Effector CD8-positive, alpha-beta T cell (primary cell): ENCODE measurements around the gene GSPT1.
"Not testable (repeated sequence)": the region's sequence is repeated elsewhere in the genome, so short reads cannot be mapped to it uniquely, and the experiment has no call there.

Experiments
- DNase-seq: peaks from one replicate; lab custom pipeline; 2025; lab: John Stamatoyannopoulos, UW
- total RNA-seq, 4 experiments: gene quantifications; one replicate each; lab custom pipeline; 2026; lab: John Stamatoyannopoulos, UW

GSPT1 gene
- total RNA-seq, result 149 to 258 (median 180) reads per million in 4 experiments

- peak; percentile 97 for DNase-seq
Measured at GRCh38 chr16:11915644-11916523, at the start of gene GSPT1. TSS of gene GSPT1 (minus strand) at chr16:11915956. CDS start at chr16:11915720, 236 bp downstream.

GRCh38 chr16:11964761-11965551, 49.2 kb upstream of the GSPT1 start, which contains the start of gene TNFRSF17:
TSS of gene TNFRSF17 (plus strand) at chr16:11965210. CDS start at chr16:11965325, 115 bp downstream.
- DNase-seq, result no peak

- DNase-seq, result no peak
Measured at GRCh38 chr16:11963706-11964105, 48.0 kb upstream of the GSPT1 start.

- DNase-seq, result not testable (repeated sequence)
Measured at GRCh38 chr16:11962978-11963377, 47.2 kb upstream of the GSPT1 start.

- not testable (repeated sequence) for DNase-seq
Measured at GRCh38 chr16:11962457-11962856, 46.7 kb upstream of the GSPT1 start.

GRCh38 chr16:11957591-11958395, 42.0 kb upstream of the GSPT1 start:
- no peak for DNase-seq

GRCh38 chr16:11956558-11956957, 40.8 kb upstream of the GSPT1 start:
- DNase-seq, result no peak

- DNase-seq, result no peak
Measured at GRCh38 chr16:11955713-11956123, 40.0 kb upstream of the GSPT1 start.

GRCh38 chr16:11953576-11953975, 37.8 kb upstream of the GSPT1 start:
- not testable (repeated sequence) for DNase-seq

- no peak for DNase-seq
Measured at GRCh38 chr16:11950388-11950787, 34.6 kb upstream of the GSPT1 start.

- DNase-seq, result no peak
Measured at GRCh38 chr16:11949527-11949926, 33.8 kb upstream of the GSPT1 start.

- DNase-seq, result no peak
Measured at GRCh38 chr16:11948819-11949218, 33.1 kb upstream of the GSPT1 start.

- no peak for DNase-seq
Measured at GRCh38 chr16:11946433-11946832, 30.7 kb upstream of the GSPT1 start.

- not testable (repeated sequence) for DNase-seq
Measured at GRCh38 chr16:11941945-11942344, 26.2 kb upstream of the GSPT1 start, which contains the start of gene NPIPB2. TSS of gene NPIPB2 (minus strand) at chr16:11942045. CDS start at chr16:11942045, 0 bp downstream.

GRCh38 chr16:11927350-11927749, 11.6 kb upstream of the GSPT1 start:
- not testable (repeated sequence) for DNase-seq

- not testable (repeated sequence) for DNase-seq
Measured at GRCh38 chr16:11924046-11924445, 8.3 kb upstream of the GSPT1 start.

- DNase-seq, result no peak
Measured at GRCh38 chr16:11916524-11917285, 949 bp upstream of the GSPT1 start.

GRCh38 chr16:11915114-11915643, 577 bp downstream of the GSPT1 start:
- no peak for DNase-seq

GRCh38 chr16:11914210-11915113, 1.3 kb downstream of the GSPT1 start:
- peak; percentile 3 for DNase-seq
